Measurements from ENCODE around the gene IL34.

IL34 gene

GRCh38 chr16:70658921-70659320 is 12.6 kb downstream of the IL34 start:
- WGBS, 2 experiments, result 89 to 94% methylated on average over 5 of the region's 5 CpGs
- H3K4me3 ChIP-seq (ENCODE audit: insufficient read depth, low read depth, low read length), result no peak overlapping the region
- H3K27me3 ChIP-seq (ENCODE audit: control insufficient read depth, insufficient read depth, low read length, poor library complexity, severe bottlenecking), result no peaks in the 10 kb centered on the region
- H3K9me3 ChIP-seq (ENCODE audit: control insufficient read depth, low read length), result no peaks in the 10 kb centered on the region
- no peaks in the 10 kb centered on the region for H3K36me3 ChIP-seq (ENCODE audit: control insufficient read depth, insufficient read depth, low read length)
- H3K27ac ChIP-seq (ENCODE audit: insufficient read depth, low read depth, low read length, poor library complexity, severe bottlenecking), result no peak overlapping the region
- H3K4me1 ChIP-seq (ENCODE audit: control insufficient read depth, insufficient read depth, low read length), result no peaks in the 10 kb centered on the region

- no peak overlapping the region for H3K27ac ChIP-seq (ENCODE audit: insufficient read depth, low read depth, low read length, poor library complexity, severe bottlenecking)
- no peaks in the 10 kb centered on the region for H3K9me3 ChIP-seq (ENCODE audit: control insufficient read depth, low read length)
- H3K4me1 ChIP-seq (ENCODE audit: control insufficient read depth, insufficient read depth, low read length), result no peaks in the 10 kb centered on the region
- no peak overlapping the region for H3K4me3 ChIP-seq (ENCODE audit: insufficient read depth, low read depth, low read length)
- no peaks in the 10 kb centered on the region for H3K27me3 ChIP-seq (ENCODE audit: control insufficient read depth, insufficient read depth, low read length, poor library complexity, severe bottlenecking)
- 93 to 96% methylated on average over 12 of the region's 12 CpGs for WGBS, 2 experiments
- no peaks in the 10 kb centered on the region for H3K36me3 ChIP-seq (ENCODE audit: control insufficient read depth, insufficient read depth, low read length)
Observed at GRCh38 chr16:70659546-70659945, 13.2 kb downstream of the IL34 start.

GRCh38 chr16:70659953-70660671 is 13.8 kb downstream of the IL34 start:
- no peak overlapping the region for H3K4me3 ChIP-seq (ENCODE audit: insufficient read depth, low read depth, low read length)
- no peak overlapping the region for H3K27ac ChIP-seq (ENCODE audit: insufficient read depth, low read depth, low read length, poor library complexity, severe bottlenecking)
- H3K36me3 ChIP-seq (ENCODE audit: control insufficient read depth, insufficient read depth, low read length), result no peaks in the 10 kb centered on the region
- H3K27me3 ChIP-seq (ENCODE audit: control insufficient read depth, insufficient read depth, low read length, poor library complexity, severe bottlenecking), result no peaks in the 10 kb centered on the region
- no peaks in the 10 kb centered on the region for H3K4me1 ChIP-seq (ENCODE audit: control insufficient read depth, insufficient read depth, low read length)
- WGBS, 2 experiments, result 91 to 93% methylated on average over 16 of the region's 16 CpGs
- no peaks in the 10 kb centered on the region for H3K9me3 ChIP-seq (ENCODE audit: control insufficient read depth, low read length)

GRCh38 chr16:70660672-70661350 is 14.5 kb downstream of the IL34 start:
- 80 to 91% methylated on average over 3 to 5 of the region's 7 CpGs for WGBS, 2 experiments
- Histone ChIP-seq H3K27me3 (ENCODE audit: control insufficient read depth, insufficient read depth, low read length, poor library complexity, severe bottlenecking) (no peaks in the 10 kb centered on the region), H3K9me3 (ENCODE audit: control insufficient read depth, low read length) (no peaks in the 10 kb centered on the region)

GRCh38 chr16:70661534-70661917 is 15.2 kb downstream of the IL34 start:
- Histone ChIP-seq H3K27me3 (ENCODE audit: control insufficient read depth, insufficient read depth, low read length, poor library complexity, severe bottlenecking) (no peaks in the 10 kb centered on the region), H3K36me3 (ENCODE audit: control insufficient read depth, insufficient read depth, low read length) (peaks cover 8% of the 10 kb centered on the region), H3K4me1 (ENCODE audit: control insufficient read depth, insufficient read depth, low read length) (no peaks in the 10 kb centered on the region), H3K9me3 (ENCODE audit: control insufficient read depth, low read length) (no peaks in the 10 kb centered on the region), H3K27ac (ENCODE audit: insufficient read depth, low read depth, low read length, poor library complexity, severe bottlenecking) (no peak overlapping the region), H3K4me3 (ENCODE audit: insufficient read depth, low read depth, low read length) (no peak overlapping the region)
- 88 to 90% methylated on average over 17 of the region's 17 CpGs for WGBS, 2 experiments

More at GRCh38 chr16:70660672-70661350, 14.5 kb downstream of the IL34 start:
- Histone ChIP-seq H3K36me3 (ENCODE audit: control insufficient read depth, insufficient read depth, low read length) (peaks cover 1% of the 10 kb centered on the region), H3K4me1 (ENCODE audit: control insufficient read depth, insufficient read depth, low read length) (no peaks in the 10 kb centered on the region), H3K4me3 (ENCODE audit: insufficient read depth, low read depth, low read length) (no peak overlapping the region), H3K27ac (ENCODE audit: insufficient read depth, low read depth, low read length, poor library complexity, severe bottlenecking) (no peak overlapping the region)

GRCh38 chr16:70661918-70662641 is 15.7 kb downstream of the IL34 start:
- no peaks in the 10 kb centered on the region for H3K27me3 ChIP-seq (ENCODE audit: control insufficient read depth, insufficient read depth, low read length, poor library complexity, severe bottlenecking)
- no peaks in the 10 kb centered on the region for H3K9me3 ChIP-seq (ENCODE audit: control insufficient read depth, low read length)
- WGBS, 2 experiments, result 89 to 90% methylated on average over 21 of the region's 21 CpGs
- H3K4me3 ChIP-seq (ENCODE audit: insufficient read depth, low read depth, low read length), result no peak overlapping the region
- no peaks in the 10 kb centered on the region for H3K4me1 ChIP-seq (ENCODE audit: control insufficient read depth, insufficient read depth, low read length)
- no peak overlapping the region for H3K27ac ChIP-seq (ENCODE audit: insufficient read depth, low read depth, low read length, poor library complexity, severe bottlenecking)
- peaks cover 12% of the 10 kb centered on the region for H3K36me3 ChIP-seq (ENCODE audit: control insufficient read depth, insufficient read depth, low read length)

GRCh38 chr16:70662991-70663523 is 16.7 kb downstream of the IL34 start:
- H3K9me3 ChIP-seq (ENCODE audit: control insufficient read depth, low read length), result no peaks in the 10 kb centered on the region
- H3K4me3 ChIP-seq (ENCODE audit: insufficient read depth, low read depth, low read length), result no peak overlapping the region
- no peaks in the 10 kb centered on the region for H3K27me3 ChIP-seq (ENCODE audit: control insufficient read depth, insufficient read depth, low read length, poor library complexity, severe bottlenecking)
- peaks cover 12% of the 10 kb centered on the region for H3K36me3 ChIP-seq (ENCODE audit: control insufficient read depth, insufficient read depth, low read length)
- WGBS, 2 experiments, result 90 to 92% methylated on average over 13 of the region's 13 CpGs
- H3K4me1 ChIP-seq (ENCODE audit: control insufficient read depth, insufficient read depth, low read length), result no peaks in the 10 kb centered on the region
- H3K27ac ChIP-seq (ENCODE audit: insufficient read depth, low read depth, low read length, poor library complexity, severe bottlenecking), result no peak overlapping the region

GRCh38 chr16:70663524-70664324 is 17.4 kb downstream of the IL34 start:
- WGBS, 2 experiments, result 97 to 98% methylated on average over 56 of the region's 56 CpGs
- Histone ChIP-seq H3K36me3 (ENCODE audit: control insufficient read depth, insufficient read depth, low read length) (peaks cover 18% of the 10 kb centered on the region), H3K4me3 (ENCODE audit: insufficient read depth, low read depth, low read length) (no peak overlapping the region), H3K27ac (ENCODE audit: insufficient read depth, low read depth, low read length, poor library complexity, severe bottlenecking) (no peak overlapping the region), H3K4me1 (ENCODE audit: control insufficient read depth, insufficient read depth, low read length) (no peaks in the 10 kb centered on the region), H3K9me3 (ENCODE audit: control insufficient read depth, low read length) (no peaks in the 10 kb centered on the region), H3K27me3 (ENCODE audit: control insufficient read depth, insufficient read depth, low read length, poor library complexity, severe bottlenecking) (no peaks in the 10 kb centered on the region)

- H3K4me1 ChIP-seq (ENCODE audit: control insufficient read depth, insufficient read depth, low read length), result no peaks in the 10 kb centered on the region
- peaks cover 2% of the 10 kb centered on the region for H3K9me3 ChIP-seq (ENCODE audit: control insufficient read depth, low read length)
- H3K4me3 ChIP-seq (ENCODE audit: insufficient read depth, low read depth, low read length), result no peak overlapping the region
- no peak overlapping the region for H3K27ac ChIP-seq (ENCODE audit: insufficient read depth, low read depth, low read length, poor library complexity, severe bottlenecking)
- H3K27me3 ChIP-seq (ENCODE audit: control insufficient read depth, insufficient read depth, low read length, poor library complexity, severe bottlenecking), result no peaks in the 10 kb centered on the region
- WGBS, 2 experiments, result 94% methylated on average over 39 of the region's 39 CpGs
- H3K36me3 ChIP-seq (ENCODE audit: control insufficient read depth, insufficient read depth, low read length), result peaks cover 26% of the 10 kb centered on the region
Observed at GRCh38 chr16:70664325-70665112, 18.2 kb downstream of the IL34 start.
